HG02610 (cell line): ENCODE measurements around the gene PCAT7.
"Not testable (repeated sequence)": the region's sequence is repeated elsewhere in the genome, so short reads cannot be mapped to it uniquely, and the experiment has no call there.

Source experiments
- ATAC-seq: cut with Tn5 transposase; IDR thresholded peaks from one replicate; pipeline ENCODE4 v1.9.1; 2021; ENCODE audit warnings: mild to moderate bottlenecking, moderate library complexity; ENCODE audit not compliant: unreplicated experiment

Gene PCAT7

GRCh38 chr9:94560237-94560636 is 5.4 kb downstream of the PCAT7 start:
- no peak for ATAC-seq

- no peak for ATAC-seq
Measured at GRCh38 chr9:94563548-94563947, 8.7 kb downstream of the PCAT7 start.

GRCh38 chr9:94564279-94564678 is 9.4 kb downstream of the PCAT7 start:
- not testable (repeated sequence) for ATAC-seq

DNA sequence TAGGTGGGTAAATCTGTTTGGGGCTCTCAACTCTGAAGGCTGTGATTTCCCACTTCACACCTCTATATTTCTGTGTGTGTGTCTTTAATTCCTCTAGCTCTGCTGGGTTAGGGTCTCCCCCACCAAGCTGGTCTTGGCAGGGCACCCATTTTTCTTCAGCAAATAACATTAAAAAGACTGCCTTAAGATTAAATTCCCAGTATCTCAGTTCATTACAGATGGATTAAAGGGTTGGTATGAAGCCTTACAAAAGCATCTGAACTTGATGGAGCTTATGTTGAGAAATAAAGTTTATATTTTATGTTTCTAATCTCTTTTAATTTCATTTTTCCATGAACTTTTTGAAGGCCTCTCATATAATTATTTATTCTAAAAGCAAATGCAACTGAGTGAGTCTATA is 11.7 kb downstream of the PCAT7 start:
- ATAC-seq = no peak

DNA sequence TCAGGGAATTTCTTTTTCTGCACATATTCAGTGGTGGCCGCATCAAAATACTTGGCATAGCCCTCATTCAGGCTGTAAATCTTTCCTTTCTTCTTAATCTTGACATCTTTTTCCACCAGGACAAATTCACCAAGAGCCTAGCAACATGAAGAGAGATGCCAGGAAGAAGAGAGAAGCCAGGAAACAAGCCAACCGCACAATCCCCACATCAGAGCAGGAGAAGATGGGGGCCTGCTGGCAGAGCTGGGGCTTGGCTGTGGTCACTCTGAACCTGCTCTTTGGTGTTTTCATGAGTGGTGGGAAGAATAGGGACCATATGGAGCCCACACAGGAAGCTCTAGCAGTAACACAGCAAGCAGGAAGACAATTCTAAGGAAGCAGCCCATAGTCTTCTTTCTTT is 12.4 kb downstream of the PCAT7 start:
- no peak for ATAC-seq

DNA sequence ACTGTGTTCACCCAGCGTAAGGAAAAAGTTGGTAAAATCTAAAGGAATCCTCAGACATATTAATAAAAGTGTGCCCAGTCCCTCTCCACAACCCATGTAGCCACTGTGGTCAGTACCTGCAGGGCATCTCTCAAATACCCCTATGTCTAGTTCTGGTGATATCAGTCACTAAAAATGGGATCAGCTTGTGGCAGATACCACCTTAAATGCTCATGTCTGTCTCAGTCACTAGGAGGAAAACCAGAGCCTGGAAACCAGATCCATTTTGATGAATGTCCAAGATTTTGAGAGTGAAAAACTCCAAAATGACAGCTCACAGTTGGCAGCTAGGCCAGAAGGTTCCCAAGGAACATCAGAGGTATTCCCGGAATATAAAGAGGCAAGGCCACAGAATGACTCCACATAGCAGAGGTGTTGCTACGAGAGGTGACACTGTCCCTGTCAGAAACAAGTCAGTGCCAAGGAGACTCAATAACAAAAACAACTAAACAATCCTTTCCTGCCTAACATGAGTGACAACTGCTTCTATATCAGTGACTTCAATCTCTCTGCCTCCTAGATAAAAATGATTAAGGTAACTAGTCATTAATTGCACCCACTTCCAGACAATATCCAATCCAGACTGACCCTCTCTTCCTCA is 13.5 kb downstream of the PCAT7 start:
- ATAC-seq = no peak

DNA sequence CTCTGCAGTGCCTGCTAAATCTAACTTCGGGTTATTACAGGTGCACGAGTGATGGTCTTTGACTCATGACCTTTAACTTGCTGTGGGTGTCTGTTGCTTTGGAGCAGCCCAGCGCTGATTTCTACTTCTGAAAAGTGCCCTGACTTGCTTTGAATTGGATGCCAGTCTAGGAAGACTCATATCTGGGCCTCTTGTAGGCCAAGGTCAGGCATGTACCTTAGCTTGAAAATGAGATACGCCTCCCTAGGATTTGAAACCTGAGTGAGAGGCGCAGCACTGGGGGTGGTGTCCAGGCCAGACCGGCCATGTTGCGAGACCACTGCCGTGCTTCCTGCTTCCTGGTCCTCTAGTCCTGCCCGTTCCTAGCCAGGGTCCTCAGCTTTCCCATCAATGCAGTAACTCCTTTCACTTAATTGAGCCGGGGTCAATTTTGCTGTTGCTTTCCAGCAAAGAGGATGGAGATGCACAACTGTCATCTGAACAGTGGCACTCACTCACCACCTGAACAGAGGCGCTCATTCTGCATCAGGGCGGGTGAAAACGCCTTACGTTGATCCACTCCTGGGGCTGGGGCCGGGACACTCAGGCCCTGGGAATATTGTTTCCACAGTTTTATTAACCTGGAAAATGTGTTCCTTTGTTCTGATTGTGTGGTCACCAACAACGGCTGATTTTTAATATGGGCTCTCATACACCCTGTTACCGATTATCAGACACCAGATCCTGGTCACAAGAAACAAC is 14.3 kb downstream of the PCAT7 start:
- ATAC-seq = no peak

GRCh38 chr9:94576131-94576530 is 21.2 kb downstream of the PCAT7 start:
- ATAC-seq = no peak

DNA sequence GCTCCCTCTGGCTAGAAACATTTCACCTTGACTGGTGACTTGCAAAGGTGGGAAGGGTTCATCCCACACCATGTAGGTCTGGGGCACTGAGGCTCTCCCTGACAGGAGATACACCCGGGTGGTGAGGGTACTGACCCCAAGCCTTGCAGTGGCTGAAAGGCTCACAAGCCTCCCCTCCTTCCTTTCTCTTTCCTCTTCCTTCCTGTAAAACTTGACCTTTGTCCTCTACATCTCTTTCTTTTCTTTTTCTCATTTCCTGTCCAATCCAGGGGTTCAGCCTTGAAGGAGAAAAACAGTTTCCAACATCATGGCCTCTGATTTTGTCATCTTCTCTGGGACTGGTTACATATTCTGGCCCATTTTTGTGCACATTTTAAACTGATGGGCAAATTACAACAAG is 22.2 kb downstream of the PCAT7 start:
- ATAC-seq = no peak

DNA sequence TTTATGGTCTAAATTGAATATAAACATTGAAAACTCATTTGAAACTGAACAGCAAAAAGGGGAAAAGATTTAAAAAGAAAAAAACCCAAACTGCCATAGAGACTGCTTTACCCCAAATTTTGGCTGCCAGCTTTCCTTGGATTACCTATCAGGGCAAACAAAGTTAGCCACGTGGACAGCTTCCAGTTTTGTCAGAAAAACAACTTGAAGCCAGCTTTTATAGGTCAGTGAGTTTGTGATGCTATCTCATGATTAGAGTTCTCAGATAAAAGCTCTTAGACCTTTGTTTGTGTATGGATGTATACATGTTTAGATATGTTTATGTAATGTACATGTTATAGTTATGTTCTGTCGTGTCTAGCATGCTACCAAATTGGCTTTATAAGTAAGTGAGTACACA is 22.7 kb downstream of the PCAT7 start:
- no peak for ATAC-seq

- ATAC-seq = no peak
Measured at GRCh38 chr9:94581728-94582127, 26.8 kb downstream of the PCAT7 start.

GRCh38 chr9:94584555-94584954 is 29.7 kb downstream of the PCAT7 start:
- ATAC-seq = no peak

DNA sequence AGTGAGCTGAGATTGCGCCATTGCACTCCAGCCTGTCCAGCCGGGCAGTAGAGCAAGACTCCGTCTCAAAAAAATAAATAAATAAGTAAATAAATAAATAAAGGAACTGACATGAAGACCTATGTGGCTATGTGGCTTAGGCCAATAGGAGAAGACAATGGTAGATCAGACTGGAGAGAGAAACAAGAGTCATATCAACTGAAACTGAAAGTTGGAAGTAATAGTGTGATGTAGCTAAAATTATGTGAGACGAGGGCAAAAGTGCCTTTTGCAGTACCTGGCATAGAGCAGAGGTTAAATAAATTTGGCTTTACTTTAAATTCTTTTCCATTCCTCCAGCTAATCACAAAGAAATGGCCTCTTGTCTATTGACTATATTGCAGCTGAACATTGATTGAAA is 31.4 kb downstream of the PCAT7 start:
- ATAC-seq = no peak

DNA sequence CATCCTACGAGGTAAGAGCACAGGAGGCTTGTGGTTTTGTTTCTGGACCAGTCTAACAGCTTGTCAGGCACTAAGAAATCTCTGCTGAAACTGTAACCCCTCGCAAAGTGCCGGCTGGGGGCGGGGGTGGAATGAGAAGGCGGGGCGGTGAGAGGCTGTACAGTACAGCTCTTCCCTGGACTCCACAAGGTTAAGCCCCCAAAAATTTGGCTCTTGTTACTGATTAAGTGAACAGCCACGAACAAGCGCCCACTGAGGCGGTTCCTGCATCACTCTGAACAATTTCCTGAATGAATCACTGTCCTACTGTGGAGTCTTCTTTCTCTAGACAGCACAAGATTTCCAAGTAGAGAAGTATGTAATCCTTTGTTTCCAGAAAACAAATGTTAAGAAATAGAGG is 31.9 kb downstream of the PCAT7 start:
- ATAC-seq = no peak

- no peak for ATAC-seq
Measured at GRCh38 chr9:94588681-94589080, 33.8 kb downstream of the PCAT7 start.

- ATAC-seq = not testable (repeated sequence)
Measured at GRCh38 chr9:94591046-94591545, 36.2 kb downstream of the PCAT7 start.

- ATAC-seq = no peak
Measured at GRCh38 chr9:94591876-94592275, 37.0 kb downstream of the PCAT7 start.

DNA sequence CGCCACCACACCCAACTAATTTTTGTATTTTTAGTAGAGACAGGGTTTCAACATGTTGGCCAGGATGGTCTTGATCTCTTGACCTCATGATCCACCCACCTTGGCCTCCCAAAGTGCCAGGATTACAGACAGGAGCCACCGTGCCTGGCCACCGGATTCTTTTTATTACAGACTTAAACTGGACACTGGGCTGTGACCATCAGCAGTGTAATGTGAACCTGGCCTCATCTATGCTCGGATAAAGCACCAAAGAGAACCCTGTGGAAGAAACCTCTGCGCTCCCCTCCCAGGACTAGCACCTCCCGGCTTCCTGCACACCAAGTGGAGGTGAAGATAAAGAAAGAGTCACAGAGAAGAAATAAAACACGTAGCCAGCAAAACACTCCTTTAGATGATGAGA is 37.8 kb downstream of the PCAT7 start:
- not testable (repeated sequence) for ATAC-seq

DNA sequence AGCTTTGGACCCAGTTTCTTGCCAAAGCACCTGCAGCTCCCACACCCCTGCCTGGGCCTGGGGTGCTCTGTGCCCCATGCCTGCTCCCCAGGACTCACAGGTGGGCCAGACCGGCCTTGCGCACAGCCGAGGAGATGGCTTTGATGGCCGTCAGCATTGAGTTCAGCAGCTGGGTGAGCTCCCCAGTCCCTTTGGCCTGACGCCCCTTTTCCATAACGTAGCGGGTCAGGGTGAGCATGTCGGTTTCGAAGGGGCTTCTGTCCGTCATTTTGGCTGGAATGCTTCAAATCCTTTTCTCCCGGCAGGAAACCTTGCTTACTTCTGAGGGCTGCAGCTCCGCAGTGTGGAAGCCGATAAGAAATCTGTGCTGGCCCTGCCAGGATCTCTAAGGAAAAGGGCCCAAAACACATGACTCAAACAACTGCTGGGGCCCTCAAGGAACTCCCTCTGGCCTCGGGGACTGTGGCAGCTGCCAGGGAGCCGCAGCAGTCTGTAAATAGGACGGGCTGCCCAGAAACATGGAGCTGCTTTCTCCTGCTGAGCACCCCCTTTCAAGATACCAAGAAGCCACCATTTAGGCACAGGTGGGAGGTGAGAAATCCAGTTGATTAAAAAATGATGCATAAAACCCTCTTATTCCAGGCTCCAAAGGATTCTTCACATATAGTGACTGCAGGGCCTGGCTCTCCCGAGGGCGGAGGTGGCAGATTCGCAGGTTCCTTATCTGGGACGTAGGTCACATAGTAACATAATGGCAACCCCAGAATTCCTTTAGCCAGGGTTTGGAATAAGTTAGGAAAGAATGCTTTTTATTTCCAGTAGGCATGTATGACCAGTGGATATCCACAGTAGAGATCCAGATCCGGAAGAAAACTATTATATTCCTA is 38.8 kb downstream of the PCAT7 start, which contains the start of gene FBP2:
FBP2 (minus strand) TSS at position 366 of the 887 bp plus-strand sequence; CDS start at position 268, 98 bp downstream.
- ATAC-seq = no peak

DNA sequence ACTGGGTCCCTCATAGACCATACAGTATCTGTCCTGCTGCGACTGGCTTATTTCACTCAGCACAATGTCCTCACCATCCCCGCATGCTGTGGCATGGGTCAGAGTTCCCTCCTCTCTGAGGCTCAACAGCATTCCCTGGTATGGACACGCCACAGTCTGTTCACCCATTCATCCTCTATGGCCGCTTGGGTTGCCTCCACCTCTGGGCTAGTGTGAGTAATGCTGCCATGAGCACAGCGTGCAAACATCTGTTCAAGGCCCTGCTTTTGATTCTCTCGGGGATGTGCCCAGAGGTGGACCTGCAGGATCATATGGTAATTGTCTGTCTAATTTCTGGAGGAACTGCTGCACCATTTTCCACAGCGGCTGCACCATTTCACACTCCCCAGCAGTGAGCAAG is 44.2 kb downstream of the PCAT7 start:
- no peak for ATAC-seq

- ATAC-seq = no peak
Measured at GRCh38 chr9:94600258-94600657, 45.4 kb downstream of the PCAT7 start.
